ENCODE measurements around the gene CYB5R4.
"Not testable (repeated sequence)": the region's sequence is repeated elsewhere in the genome, so short reads cannot be mapped to it uniquely, and the experiment has no call there.

CYB5R4 gene

DNA sequence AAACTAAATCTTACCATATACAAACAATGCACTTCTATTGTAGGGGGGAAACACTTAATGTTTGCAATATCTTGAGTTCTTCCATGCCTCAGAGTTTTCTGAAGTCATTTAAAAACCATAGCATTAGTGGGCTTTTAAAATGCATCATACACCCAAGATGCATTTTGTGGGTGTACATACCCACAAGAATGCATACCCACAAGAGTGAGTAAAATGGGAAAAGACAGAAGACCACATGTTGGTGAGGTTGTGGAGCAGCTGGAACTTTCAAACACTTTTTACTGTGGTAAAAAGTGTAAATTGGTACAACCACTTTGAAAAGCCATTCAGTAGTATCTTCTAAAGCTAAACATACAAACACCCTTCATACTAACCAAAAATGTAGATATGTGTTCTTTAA is 57.5 kb downstream of the CYB5R4 start:
- DNase-seq, result no peak

DNA sequence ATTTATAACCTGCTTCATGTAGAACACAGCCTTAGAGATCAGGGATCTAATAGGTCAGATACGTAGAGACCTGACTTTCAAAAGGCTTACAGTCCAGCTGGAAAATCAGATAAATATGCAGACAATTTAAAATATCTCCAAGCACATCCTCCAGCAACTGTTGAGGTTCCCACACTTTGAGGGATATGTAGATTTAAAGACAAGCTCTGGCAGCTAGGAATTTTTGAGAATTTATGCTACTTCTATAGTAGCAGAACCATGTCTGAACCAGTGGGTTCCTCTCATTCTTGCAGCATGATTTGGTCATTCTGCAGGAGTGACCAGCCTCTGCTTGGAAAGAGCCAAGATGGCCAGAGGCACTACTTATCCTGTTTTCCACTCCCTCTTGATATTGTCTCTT is 60.5 kb downstream of the CYB5R4 start:
- DNase-seq, result no peak

DNA sequence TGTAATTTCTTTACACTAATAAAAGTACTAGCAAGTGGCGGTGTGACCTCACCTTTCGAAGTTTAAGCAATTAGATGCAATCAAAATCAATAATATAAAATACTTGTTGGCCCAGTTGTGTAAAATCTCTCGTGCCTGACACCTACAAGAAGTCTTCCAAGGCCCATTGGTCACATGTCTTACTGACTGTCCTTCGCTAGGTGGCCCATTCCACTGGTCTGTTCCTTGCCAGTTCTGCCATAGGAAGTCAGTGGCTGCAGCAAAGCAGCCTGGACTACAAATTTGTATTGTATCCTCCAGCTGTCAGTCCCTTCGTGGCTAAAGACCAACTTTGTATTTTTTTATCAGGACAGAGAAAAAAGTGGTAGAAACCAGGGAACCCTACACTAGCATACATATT is 61.8 kb downstream of the CYB5R4 start:
- DNase-seq, result no peak

DNA sequence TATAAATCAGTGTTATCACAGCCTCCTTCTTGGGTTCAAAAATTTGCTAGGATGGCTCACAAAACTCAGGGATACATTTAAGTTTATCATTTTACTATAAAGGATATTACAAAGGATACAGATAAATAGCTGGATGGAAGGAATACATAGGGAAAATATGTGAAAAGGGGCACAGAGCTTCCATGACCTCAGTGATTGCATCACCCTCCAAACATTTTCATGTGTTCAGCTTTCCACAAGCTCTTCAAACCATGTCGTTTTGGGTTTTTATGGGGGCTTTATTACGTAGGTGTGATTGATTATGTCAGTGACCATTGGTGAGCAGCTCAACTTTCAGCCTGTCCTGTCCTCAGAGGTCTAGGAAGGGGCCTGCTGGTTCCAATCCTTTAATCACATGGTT is 68.0 kb downstream of the CYB5R4 start:
- no peak for DNase-seq

DNA sequence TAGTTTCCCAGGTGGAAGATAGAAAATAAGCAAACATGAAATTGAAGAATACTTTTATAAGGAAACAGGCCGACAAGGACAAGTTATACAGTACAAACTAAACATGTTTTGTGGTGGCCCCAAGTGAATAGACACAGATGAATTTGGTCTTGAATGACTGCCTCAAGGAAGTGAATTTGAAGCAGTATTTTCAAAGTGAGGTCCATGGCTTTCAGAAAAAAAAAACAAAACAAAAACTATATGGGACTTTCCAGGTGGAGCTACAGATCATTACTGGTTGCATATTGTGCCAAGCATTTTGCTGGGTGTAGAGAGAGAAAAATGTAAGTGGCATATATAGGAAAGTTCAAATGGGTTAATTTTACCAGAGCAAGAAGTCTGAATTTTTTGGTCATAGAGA is 68.8 kb downstream of the CYB5R4 start:
- DNase-seq, result no peak

DNA sequence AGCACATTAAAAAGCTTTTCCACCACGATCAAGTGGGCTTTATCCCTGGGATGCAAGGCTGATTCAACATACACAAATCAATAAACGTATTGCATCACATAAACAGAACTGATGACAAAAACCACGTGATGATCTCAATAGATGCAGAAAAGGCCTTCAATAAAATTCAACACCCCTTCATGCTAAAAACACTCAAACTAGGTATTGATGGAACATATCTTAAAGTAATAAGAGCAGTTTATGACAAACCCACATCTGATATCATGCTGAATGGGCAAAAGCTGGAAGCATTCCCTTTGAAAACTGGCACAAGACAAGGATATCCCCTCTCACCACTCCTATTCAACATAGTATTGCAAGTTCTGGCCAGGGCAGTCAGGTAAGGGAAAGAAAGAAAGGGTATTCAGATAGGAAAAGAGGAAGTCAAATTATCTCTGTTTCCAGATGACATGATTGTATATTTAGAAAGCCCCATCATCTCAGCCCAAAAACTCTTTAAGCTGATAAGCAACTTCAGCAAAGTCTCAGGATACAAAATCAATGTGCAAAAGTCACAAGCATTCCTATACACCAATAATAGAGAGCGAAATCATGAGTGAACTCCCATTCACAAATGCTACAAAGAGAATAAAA is 86.8 kb downstream of the CYB5R4 start:
- DNase-seq, result not testable (repeated sequence)

DNA sequence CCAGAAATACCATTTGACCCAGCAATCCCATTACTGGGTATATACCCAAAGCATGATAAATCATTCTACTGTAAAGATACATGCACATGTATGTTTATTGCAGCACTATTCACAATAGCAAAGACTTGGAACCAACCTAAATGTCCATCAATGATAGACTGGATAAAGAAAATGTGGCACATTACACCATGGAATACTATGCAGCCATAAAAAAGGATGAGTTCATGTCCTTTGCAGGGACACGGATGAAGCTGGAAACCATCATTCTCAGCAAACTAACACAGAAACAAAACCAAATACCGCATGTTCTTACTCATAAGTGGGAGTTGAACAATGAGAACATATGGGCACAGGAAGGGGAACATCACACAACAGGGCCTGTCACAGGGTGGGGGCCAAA is 88.5 kb downstream of the CYB5R4 start:
- DNase-seq, result not testable (repeated sequence)

DNA sequence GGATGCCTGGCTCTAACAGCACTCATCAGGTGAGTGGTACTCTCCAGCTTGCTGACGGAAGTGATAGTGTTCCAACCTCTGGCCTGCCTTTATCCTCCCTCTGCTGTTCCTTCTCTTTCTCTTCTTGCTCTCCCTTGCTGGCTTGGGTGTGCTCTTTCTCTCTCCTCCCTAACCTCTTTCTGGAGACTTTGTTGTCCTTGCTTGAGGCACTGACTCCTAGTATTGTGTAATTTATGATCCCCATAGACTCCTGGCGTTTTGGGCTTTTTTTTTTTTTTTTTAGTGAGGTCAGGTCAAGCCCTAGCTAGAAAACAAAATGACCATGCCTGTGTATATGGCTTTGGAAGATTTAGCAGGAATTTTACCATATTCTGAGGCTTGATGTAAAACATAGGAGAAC is 89.4 kb downstream of the CYB5R4 start:
- DNase-seq, result no peak

DNA sequence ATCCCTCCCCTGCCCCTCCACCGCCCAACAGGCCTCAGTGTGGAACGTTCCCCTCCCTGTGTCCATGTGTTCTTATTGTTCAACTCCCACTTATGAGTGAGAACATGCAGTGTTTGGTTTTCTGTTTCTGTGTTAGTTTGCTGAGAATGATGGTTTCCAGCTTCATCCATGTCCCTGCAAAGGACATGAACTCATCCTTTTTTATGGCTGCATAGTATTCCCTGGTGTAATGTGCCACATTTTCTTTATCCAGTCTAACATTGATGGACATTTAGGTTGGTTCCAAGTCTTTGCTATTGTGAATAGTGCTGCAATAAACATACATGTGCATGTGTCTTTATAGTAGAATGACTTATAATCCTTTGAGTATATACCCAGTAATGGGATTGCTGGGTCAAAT is 91.9 kb downstream of the CYB5R4 start:
- not testable (repeated sequence) for DNase-seq

DNA sequence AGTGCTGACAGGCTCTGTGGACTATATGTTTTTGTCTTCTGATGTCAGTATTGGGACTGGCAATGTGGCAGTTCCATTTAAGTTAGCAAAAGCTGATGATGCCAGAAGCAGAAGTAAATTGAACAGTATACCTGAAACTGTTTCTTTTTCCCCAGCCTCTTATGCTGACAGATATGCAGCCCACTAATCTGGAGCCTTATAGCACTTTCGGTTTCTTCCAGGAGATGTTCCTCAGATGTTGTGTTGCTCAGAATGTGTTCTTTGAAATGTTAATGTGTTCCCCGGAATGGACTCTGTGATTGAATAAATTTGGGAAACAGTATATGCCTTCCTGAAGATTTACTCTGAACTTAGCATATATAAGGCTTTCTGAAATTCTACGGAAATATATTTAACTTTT is 93.3 kb downstream of the CYB5R4 start:
- DNase-seq, result no peak

DNA sequence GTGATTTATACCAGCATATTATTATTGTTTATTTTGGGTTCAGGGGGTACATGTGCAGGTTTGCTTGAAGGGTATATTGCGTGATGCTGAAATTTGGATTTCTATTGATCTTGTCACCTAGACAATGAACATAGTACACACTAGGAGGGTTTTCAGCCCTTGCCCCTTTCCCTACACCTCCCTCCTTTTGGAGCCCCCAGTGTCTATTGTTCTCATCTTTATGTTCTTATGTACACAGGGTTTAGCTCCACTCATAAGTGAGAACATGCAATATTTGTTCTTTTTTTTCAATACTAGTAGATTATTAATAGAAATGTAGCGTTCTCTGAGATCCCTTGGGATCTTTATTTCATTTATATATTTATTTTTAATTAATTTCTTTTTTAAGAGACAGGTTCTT is 94.9 kb downstream of the CYB5R4 start:
- no peak for DNase-seq

DNA sequence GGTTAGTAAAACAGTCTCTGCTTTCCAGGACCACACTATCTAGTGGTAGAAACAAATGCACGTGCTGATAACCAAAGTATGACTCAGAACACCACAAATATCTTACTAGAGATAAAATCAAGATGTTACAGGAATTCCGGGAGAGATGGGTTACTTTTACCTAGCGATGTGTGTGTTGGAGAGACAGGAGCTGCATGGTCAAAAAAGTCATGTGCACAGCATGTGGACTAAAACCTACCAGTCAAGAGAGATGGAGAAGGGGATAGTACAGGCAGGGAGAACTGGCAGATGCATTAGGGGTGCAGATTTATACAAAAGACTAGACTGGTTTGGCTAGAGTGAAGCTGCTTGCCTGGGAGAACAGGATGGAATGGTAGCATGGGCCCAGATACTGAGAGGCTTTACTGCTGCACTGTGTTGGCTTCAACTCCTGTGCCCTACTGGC is 98.8 kb downstream of the CYB5R4 start:
- no peak for DNase-seq

DNA sequence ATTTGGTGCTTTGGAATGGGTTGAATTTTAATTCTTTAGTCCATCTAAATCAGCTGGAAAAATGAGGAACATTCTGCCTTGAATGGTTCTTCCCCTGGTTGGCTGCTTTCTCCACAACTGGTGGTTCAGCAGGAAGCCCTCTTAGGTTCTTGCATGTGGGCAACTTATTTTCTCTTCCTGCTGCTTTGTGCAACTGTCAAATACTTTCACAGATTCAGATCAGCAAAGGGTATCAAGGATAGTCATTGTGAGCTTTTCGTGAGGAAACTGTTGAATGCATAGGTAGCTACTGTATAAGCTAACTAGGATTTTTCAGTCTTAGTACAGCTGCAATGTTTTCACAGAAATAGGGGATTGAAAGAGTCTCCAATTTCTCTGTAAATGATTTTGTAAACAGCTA is 101.2 kb downstream of the CYB5R4 start:
- DNase-seq, result no peak

DNA sequence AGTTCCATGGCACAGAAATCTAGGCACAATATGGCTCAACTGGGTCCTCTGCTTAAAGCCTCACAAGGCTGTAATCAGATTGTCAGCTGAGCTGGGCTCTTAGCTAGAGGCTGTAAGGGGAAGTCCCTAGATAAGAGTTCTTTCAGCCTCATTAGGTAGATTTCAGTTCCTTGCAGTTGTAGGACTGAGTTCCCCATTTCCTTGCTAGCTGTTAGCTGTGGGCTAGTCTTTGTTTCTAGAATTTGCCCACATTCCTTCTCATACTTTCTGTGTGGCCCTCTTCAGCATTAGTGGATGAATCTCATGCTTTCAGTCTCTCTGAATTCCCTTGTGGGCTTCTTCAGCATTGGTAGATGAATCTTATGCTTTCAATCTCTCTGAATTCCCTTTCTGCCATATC is 103.1 kb downstream of the CYB5R4 start:
- DNase-seq, result no peak

DNA sequence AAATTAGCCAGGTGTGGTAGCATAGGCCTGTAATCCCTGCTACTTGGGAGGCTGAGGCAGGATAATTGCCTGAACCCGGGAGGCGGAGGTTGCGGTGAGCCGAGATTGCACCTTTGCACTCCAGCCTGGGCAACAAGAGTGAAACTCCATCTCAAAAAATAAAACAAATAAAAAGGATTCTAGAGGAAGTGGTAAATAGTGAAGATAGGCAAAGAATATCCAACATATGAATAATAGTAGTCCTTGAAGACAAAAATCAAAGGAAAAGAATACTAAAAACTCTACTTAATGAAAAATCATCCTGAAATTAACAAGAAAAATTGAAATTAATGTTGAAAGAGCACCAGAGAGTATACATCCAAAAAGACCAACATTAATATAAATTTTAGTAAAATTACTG is 107.0 kb downstream of the CYB5R4 start:
- no peak for DNase-seq

DNA sequence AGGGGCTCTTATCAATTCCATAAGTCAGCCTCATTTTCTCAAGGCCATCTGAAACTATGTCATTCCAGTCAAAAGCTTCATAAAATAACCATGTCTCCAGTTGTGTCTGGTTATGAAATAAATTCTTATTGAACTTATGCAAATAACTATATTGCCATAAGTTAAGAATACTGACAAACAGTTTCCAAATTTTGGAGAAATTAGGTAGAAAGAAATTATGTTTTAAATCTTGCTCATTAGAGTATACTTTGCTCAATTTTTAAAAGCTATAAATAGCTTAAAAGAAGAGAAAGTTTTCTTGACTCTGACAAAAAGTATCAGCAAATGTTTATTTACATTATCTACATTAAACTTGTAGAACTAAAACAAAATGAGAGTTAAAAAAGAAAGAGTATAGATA is 111.1 kb downstream of the CYB5R4 start:
- no peak for DNase-seq

DNA sequence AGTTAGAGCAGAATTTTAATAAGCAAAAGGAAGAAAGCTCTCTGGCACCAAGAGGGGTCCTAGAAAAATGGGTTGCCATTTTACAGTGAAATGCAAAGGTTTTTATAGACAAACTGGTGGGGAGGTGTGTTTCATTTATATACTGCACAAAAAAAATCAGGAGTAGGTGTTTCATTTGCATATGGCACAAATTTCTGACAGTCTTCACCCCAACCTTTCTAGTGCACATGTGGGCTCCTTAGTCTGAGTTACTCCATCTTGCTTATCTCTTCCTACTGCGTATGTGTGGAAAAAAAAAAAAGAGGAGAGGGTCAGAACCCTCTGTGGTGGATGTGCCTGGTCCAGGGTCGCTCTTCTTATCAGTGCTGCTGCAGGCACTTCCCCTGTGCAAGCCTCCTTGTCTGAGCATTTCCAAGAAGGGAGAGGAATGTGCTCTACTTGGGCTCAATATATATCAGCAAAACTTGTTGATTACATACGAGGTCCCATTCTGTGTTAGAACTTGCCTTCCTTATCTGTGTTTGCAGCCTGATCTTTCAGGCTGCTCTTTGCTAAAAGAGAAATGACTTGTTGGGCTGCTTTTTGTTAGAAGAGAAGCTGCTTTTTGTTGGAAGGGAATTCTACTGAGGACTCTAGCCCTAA is 115.0 kb downstream of the CYB5R4 start:
- DNase-seq, result no peak

DNA sequence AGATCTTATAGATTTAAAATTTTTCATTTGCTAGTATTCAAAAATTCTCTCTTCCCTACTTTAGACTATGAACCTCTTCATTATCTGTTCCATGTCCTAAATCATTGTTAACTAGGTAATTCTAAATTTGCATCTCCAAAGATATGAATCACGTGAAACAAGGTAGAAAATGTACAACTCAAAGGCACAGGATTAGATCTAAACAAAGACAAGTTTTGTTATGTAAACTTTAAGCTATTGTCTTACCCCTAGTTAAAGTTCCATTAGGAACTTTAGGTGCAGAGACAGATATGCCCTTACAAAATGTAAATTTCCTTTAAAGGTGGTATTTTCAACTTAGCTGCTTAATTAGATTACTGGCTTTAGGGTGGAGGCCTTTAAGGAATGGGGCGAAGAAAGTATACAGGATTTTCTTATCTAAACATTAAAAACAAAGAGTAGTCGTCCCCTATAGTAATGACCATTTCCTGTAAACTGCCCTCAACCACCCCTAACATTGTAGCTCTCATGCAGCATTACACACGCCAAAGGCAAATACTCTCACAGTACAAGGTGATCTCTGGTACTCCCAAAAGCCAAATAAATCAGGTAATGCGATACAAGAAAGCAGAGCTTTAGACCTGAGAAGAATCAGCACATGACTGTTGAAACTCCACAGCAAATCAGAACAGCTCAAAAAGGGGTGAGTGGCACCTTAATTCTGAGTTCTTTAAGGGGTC is 116.7 kb downstream of the CYB5R4 start:
- DNase-seq, result no peak

DNA sequence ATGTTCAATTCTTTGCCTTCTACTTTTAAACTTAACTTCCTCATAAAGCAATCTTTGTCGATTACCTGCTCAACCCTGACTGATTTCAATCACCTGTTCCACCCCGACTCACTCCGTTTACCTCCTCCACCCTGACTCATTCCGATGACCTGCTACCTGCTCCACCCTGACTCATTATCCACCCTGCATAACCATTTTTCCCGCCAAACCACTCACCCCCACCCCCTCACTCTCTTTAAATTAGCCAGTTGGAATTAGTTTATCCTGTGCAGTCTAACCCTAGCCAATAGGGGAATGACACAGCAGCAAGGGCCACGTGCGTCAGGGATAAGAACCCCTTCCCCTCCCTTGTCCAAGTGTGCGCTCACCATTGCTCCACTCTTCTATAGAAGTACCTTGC is 117.4 kb downstream of the CYB5R4 start:
- DNase-seq, result no peak

DNA sequence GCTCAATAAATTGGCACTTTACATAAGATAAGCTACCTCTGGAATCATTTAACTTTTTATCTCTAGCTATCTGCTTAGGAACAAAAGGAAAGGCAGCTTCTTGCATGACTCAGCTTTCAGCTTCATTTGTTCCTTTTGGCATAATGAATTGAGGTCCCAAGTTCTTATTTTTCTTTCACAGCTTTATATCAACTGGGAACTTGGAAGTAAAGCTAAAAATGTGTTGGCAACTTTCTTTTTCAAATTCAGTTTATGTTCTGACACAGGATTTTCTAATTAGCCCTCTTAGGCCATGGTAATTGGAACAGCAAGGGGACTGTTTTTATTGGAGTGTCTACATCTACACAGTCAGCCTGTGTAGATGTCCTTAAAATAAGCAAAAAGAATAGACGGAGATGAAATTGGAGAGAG is 118.8 kb downstream of the CYB5R4 start:
- no peak for DNase-seq

DNA sequence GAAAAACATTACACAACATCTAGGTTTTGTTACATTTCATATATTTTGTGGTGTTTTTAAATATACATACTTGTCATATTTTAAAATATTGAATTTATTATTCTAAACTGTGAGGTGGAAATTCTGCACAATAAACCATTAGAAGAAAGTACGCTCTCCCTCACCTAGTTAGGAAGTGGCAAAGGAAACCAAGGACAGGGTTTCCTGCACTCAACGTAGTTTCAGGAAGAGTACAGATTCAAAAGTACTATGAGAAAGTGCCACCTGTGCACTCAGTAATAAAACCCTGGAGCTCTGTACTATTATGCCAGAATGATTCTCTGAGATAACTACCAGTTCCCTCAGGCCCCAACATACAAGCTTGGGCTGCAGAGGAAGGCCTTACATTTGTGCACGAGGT is 119.5 kb downstream of the CYB5R4 start:
- no peak for DNase-seq

DNA sequence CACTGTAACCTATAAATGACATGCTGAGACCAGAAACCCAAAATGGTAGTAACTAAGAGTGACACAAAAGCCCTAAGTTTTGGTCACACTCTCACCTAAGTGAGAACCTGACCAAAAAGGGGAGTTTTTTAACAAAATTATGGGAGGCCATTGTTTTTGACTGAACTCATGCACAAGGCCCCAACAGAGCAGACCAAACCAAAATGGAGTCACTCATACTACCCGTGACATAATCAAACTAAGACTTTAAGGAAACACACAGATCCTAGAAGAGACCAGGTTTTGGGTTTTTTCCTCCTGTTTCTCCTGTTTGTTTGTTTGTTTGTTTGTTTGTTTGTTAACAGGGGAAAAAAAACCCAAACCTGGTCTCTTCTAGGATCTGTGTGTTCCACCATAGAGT is 124.9 kb downstream of the CYB5R4 start:
- no peak for DNase-seq

DNA sequence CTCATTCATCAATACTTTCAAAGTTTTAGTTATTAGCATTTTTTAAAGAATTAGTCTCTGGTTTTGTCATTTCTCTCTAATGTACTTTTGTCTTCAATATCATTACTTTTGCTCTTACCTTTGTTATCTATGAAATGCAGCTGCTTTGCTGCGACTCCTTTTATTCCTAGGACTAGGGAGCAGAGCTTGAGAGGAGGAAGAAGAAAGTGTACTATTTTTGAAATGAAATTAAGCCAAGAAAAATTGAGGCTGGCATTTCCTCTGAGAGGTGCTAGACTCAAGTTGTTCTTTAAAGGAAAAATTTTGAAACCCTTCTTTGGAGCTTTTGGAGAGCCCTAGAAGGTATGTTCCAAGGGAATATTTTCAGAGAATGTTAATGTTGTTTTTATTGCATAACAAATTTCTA is 125.8 kb downstream of the CYB5R4 start:
- DNase-seq, result no peak

DNA sequence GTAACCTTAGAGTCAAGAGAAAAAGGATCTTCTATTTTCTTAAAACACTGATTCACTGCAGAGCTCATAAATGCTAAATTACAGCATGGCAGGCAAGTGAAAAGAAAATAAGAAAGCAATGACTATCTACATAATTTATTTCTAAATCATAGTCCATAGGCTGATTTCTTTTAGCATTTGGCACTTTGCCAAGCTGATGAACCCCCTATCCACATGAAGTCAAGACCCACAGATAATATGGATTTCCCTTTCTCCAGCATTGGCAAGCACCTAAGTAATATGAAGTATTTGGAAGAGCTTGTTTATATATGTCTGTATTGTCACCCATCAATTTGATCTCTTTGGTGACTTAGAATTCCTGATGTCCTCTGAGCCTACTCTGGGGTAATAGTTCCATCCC is 126.2 kb downstream of the CYB5R4 start:
- DNase-seq, result no peak

Measured in CD4-positive, alpha-beta T cell treated with Interleukin-15 for 1 hour (primary cell).